SH-SY5Y (cell line): ENCODE results near the gene KCNJ16.

ENCODE experiments used
- GATA2 ChIP-seq: IDR thresholded peaks from 2 replicates; pipeline ENCODE4 v1.6.1; 2011; ENCODE audit warnings: mild to moderate bottlenecking, low read depth, low read length
- GATA3 ChIP-seq: IDR thresholded peaks from 2 replicates; pipeline ENCODE4 v1.6.1; 2011; ENCODE audit warnings: low read depth, mild to moderate bottlenecking, low read length, moderate library complexity

- no peak for TF ChIP-seq GATA2
- TF ChIP-seq GATA3 = no peak
Observed at GRCh38 chr17:70072546-70073309, 2.3 kb upstream of the KCNJ16 start.
